Measurements from ENCODE around the gene RTN4R. TPM values are rescaled to one million over a fixed set of nuclear protein-coding genes. Genes with fewer than 3 reads are reported as not detected.
"Not testable (repeated sequence)": the region's sequence is repeated elsewhere in the genome, so short reads cannot be mapped to it uniquely, and the experiment has no call there.

The RTN4R gene
- total RNA-seq, 2 experiments from 2014 or later, result 0.36 to 0.50 TPM

DNA sequence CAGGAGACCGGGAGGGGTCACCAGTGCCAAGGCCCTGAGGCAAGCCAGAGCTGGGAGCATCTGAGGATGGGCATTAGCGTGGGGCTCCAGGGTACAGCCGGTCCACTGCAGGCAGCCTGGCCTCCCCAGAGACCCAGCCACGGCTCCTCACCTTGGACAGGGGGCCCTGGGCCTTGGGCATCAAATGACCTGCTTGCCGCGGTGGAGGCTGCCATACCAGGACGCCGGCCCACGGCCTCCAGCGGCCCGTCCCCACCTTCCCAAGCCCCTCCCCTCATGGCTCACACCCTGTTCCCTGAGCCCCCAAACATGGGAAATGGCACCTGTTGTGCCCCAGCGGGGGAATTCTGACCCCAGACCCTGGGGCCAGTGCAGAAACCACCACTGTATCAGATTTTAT lies 12.7 kb upstream of the RTN4R start:
- no peak for ATAC-seq (ENCODE audit: poor library complexity)
- Histone ChIP-seq H3K27me3 (ENCODE audit: control insufficient read depth in 1 of 2, insufficient read depth in 2 of 2, low read length in 2 of 2) (no peaks in the 10 kb centered on the region), H3K9me3 (ENCODE audit: control insufficient read depth in 1 of 2, insufficient read depth in 1 of 2, low read length in 2 of 2) (no peaks in the 10 kb centered on the region), H3K36me3 (ENCODE audit: insufficient read depth, low read length) (no peaks in the 10 kb centered on the region), H3K4me3 (ENCODE audit: low read length) (no peak overlapping the region), H3K4me1 (ENCODE audit: insufficient read depth, low read length) (peaks cover 4% of the 10 kb centered on the region), H3K27ac (ENCODE audit: low read depth in 1 of 2, low read length in 2 of 2) (no peak overlapping the region)
- intact Hi-C loops (cut with DNase I, micrococcal nuclease), result loop anchor here in 1 of 2 experiments (10.0 kb wide), 1 partner anchor 316 kb away; no protein-coding TSS in a partner anchor
- no peak for DNase-seq
- Mint-ChIP-seq H3K27me3 (no peaks in the 10 kb centered on the region), H3K36me3 (ENCODE audit: low read depth) (no peaks in the 10 kb centered on the region), H3K27ac (no peak overlapping the region), H3K9me3 (no peaks in the 10 kb centered on the region), H3K4me3 (no peak overlapping the region), H3K4me1 (ENCODE audit: low read depth) (no peaks in the 10 kb centered on the region)
- POLR2A ChIA-PET, result no interaction called here
- TF ChIP-seq, protein P1, sequence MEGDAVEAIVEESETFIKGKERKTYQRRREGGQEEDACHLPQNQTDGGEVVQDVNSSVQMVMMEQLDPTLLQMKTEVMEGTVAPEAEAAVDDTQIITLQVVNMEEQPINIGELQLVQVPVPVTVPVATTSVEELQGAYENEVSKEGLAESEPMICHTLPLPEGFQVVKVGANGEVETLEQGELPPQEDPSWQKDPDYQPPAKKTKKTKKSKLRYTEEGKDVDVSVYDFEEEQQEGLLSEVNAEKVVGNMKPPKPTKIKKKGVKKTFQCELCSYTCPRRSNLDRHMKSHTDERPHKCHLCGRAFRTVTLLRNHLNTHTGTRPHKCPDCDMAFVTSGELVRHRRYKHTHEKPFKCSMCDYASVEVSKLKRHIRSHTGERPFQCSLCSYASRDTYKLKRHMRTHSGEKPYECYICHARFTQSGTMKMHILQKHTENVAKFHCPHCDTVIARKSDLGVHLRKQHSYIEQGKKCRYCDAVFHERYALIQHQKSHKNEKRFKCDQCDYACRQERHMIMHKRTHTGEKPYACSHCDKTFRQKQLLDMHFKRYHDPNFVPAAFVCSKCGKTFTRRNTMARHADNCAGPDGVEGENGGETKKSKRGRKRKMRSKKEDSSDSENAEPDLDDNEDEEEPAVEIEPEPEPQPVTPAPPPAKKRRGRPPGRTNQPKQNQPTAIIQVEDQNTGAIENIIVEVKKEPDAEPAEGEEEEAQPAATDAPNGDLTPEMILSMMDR (IDR thresholded peaks at IDR 0.05), result no peak
- CTCF ChIA-PET, result no interaction called here

DNA sequence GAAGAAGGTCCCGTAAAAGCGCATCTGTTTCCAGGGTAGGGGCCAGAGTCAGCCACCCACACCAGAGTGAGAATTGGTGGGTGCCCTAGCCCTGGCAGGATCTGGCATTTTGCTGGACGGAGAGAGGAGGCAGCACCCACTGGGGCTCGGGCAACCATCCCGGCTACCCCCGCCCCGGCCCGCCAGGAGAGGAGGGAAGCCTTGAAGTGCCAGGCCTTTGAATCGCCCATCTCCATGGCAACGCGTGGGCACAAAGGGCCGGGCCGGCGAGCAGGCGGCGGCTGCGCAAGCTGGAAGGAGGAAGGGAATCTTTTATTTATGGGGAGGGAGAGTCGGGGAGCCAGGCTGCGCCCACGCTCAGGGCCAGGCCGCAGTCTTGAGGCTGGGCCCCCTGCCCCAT lies 12.0 kb upstream of the RTN4R start:
- H3K4me3 ChIP-seq (ENCODE audit: low read length); H3K9me3 Mint-ChIP-seq; H3K4me1 ChIP-seq (ENCODE audit: insufficient read depth, low read length); H3K4me3 Mint-ChIP-seq; POLR2A ChIA-PET; H3K36me3 Mint-ChIP-seq (ENCODE audit: low read depth); CTCF ChIA-PET; H3K27ac ChIP-seq (ENCODE audit: low read depth in 1 of 2, low read length in 2 of 2); H3K9me3 ChIP-seq (ENCODE audit: control insufficient read depth in 1 of 2, insufficient read depth in 1 of 2, low read length in 2 of 2); H3K4me1 Mint-ChIP-seq (ENCODE audit: low read depth); H3K27me3 ChIP-seq (ENCODE audit: control insufficient read depth in 1 of 2, insufficient read depth in 2 of 2, low read length in 2 of 2); H3K27ac Mint-ChIP-seq; ATAC-seq (ENCODE audit: poor library complexity); H3K27me3 Mint-ChIP-seq; DNase-seq; H3K36me3 ChIP-seq (ENCODE audit: insufficient read depth, low read length): not testable (repeated sequence)
- intact Hi-C loops (cut with DNase I, micrococcal nuclease), result loop anchor here in 1 of 2 experiments (10.0 kb wide), 1 partner anchor 315 kb away; no protein-coding TSS in a partner anchor

GRCh38 chr22:20279662-20280134 lies 11.6 kb upstream of the RTN4R start:
- intact Hi-C loops (cut with DNase I, micrococcal nuclease), result loop anchor here in 1 of 2 experiments (10.0 kb wide), 1 partner anchor 315 kb away; no protein-coding TSS in a partner anchor
- H3K4me3 Mint-ChIP-seq, result no peak overlapping the region
- DNase-seq (no peak), ATAC-seq (ENCODE audit: poor library complexity) (no peak)
- ChIA-PET CTCF (no interaction called here), POLR2A (no interaction called here)
- H3K4me1 Mint-ChIP-seq (ENCODE audit: low read depth), result no peaks in the 10 kb centered on the region
- H3K27ac Mint-ChIP-seq, result no peak overlapping the region
- no peaks in the 10 kb centered on the region for H3K9me3 Mint-ChIP-seq
- H3K4me3 ChIP-seq (ENCODE audit: low read length), result no peak overlapping the region
- H3K36me3 ChIP-seq (ENCODE audit: insufficient read depth, low read length), result no peaks in the 10 kb centered on the region
- H3K4me1 ChIP-seq (ENCODE audit: insufficient read depth, low read length), result no peaks in the 10 kb centered on the region
- no peaks in the 10 kb centered on the region for H3K27me3 ChIP-seq (ENCODE audit: control insufficient read depth in 1 of 2, insufficient read depth in 2 of 2, low read length in 2 of 2)
- TF ChIP-seq, protein P1 (IDR thresholded peaks at IDR 0.05), result no peak
- no peak overlapping the region for H3K27ac ChIP-seq (ENCODE audit: low read depth in 1 of 2, low read length in 2 of 2)
- H3K9me3 ChIP-seq (ENCODE audit: control insufficient read depth in 1 of 2, insufficient read depth in 1 of 2, low read length in 2 of 2), result no peaks in the 10 kb centered on the region
- no peaks in the 10 kb centered on the region for H3K27me3 Mint-ChIP-seq
- H3K36me3 Mint-ChIP-seq (ENCODE audit: low read depth), result no peaks in the 10 kb centered on the region

DNA sequence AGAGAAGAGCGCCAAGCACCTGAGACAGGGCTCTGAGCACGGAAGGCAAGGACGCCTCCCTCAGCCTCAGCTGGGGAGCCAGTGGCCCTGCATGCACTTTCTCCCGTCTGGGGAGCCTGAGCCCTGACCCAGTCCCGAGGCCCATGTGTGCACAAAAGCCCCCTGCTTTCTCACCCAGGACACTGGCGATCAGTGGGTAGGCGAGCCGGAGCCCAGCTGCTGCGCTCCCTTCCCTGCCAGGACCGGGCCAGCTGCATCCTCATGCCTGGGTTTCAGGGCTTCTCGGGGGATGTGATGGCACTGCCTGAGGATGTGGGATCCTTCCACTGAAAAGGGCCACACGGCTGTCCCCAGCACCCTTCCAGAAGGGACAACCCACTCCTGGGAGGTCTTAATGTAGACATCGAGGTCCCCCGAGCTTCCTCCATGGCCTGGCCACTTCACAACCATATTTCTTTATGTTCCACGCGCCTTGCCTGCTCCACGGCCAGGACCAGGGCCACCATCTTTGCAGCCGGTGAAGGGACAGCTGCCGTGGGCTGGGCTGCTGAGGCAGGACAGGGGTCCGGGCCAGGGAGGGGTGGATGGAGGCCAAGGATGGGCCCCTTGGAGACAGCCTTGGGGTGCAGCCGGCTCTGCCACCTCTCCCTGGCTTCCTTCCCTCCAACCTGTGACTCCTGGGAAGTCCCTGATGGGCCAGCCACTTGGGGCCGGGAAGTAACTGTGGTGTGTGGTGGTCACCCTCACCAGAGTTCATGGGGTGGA lies 10.8 kb upstream of the RTN4R start:
- H3K27ac Mint-ChIP-seq; H3K36me3 Mint-ChIP-seq (ENCODE audit: low read depth); H3K4me1 ChIP-seq (ENCODE audit: insufficient read depth, low read length); ATAC-seq (ENCODE audit: poor library complexity); H3K4me1 Mint-ChIP-seq (ENCODE audit: low read depth); H3K27ac ChIP-seq (ENCODE audit: low read depth in 1 of 2, low read length in 2 of 2); DNase-seq; POLR2A ChIA-PET; H3K27me3 ChIP-seq (ENCODE audit: control insufficient read depth in 1 of 2, insufficient read depth in 2 of 2, low read length in 2 of 2); CTCF ChIA-PET; H3K27me3 Mint-ChIP-seq; H3K9me3 Mint-ChIP-seq; H3K36me3 ChIP-seq (ENCODE audit: insufficient read depth, low read length); H3K9me3 ChIP-seq (ENCODE audit: control insufficient read depth in 1 of 2, insufficient read depth in 1 of 2, low read length in 2 of 2); H3K4me3 ChIP-seq (ENCODE audit: low read length); H3K4me3 Mint-ChIP-seq; intact Hi-C loops (cut with DNase I, micrococcal nuclease): not testable (repeated sequence)

DNA sequence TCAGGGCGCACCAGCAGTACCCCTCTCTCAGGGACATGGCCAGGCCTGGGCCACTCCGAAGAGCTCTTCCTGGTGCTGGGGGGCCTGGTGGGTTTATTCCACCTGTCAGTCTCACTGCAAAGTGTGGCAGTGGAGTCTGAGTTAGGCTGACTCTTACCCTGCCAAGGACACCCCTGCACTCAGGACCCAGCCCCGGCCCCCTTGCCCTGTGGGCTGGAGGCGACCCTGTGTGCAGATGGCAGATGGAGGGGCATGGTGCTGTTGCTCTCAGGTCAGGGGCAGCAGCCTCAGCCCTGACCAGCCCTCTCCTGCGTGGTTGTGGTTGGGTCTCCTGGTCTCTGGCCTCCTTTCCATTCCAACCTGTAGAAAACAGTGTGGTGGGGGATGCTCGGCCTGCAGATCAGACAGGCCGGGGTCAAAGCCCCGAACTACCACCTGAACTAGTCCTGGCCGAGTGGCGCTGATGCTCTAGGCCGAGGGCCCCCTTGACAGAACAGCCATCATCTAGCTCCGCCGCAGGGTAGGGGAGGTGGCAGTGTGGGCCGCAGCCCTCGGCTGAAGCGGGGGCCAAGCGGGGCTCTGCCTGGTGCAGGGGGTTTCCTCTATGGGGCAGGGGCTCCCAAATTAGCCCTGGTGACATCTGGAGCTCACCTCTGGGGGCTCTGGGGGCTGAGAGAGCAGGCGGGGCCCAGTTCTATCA lies 10.0 kb upstream of the RTN4R start:
- H3K27ac ChIP-seq (ENCODE audit: low read depth in 1 of 2, low read length in 2 of 2); H3K9me3 Mint-ChIP-seq; H3K4me1 ChIP-seq (ENCODE audit: insufficient read depth, low read length); H3K27ac Mint-ChIP-seq; H3K4me1 Mint-ChIP-seq (ENCODE audit: low read depth); H3K27me3 Mint-ChIP-seq; DNase-seq; H3K9me3 ChIP-seq (ENCODE audit: control insufficient read depth in 1 of 2, insufficient read depth in 1 of 2, low read length in 2 of 2); H3K36me3 Mint-ChIP-seq (ENCODE audit: low read depth); H3K4me3 Mint-ChIP-seq; intact Hi-C loops (cut with DNase I, micrococcal nuclease); POLR2A ChIA-PET; H3K36me3 ChIP-seq (ENCODE audit: insufficient read depth, low read length); CTCF ChIA-PET; H3K27me3 ChIP-seq (ENCODE audit: control insufficient read depth in 1 of 2, insufficient read depth in 2 of 2, low read length in 2 of 2); H3K4me3 ChIP-seq (ENCODE audit: low read length); ATAC-seq (ENCODE audit: poor library complexity): not testable (repeated sequence)
